ENCODE measurements around the gene GLTP. TPM values are rescaled to one million over a fixed set of nuclear protein-coding genes. Genes with fewer than 3 reads are reported as not detected.

Gene GLTP
- total and polyA plus RNA-seq, 2 of the 13 experiments (the other 11 are each of a cell fraction or from before 2014, with no cell fraction given), result 10.7 to 12.9 TPM

DNA sequence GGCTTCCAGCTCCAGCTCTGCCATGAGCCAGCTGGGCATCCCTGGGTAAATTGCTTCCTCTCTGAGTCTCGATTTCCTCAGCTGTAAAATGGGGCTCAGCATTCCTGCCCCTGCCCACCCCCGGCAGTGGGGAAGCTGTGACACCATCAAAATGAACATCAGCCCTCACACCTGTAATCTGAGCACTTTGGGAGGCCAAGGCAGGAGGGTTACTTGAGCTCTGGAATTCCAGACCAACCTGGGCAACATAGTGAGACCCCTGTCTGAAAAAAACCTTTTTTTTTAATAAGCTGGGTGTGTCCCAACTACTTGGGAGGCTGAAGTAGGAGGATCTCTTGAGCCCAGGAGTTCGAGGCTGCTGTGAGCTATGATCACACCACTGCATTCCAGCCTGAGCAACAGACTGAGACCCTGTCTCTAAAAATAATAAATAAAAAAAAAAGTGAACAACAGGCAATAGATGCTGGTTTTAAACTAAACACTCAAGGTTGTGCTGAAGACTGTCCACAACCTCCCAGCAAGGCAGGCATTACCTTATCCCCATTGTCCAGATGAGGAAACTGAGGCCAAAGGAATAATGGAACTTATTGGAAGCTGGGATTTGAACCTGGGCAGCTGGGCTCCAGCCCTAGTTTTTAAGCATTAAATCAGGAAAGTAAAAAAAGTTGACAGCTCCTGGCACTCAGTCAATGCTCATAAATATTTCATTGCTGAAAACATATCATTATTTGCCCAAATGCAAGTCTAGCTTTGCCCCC is 51.4 kb downstream of the GLTP start:
- intact Hi-C loops (cut with micrococcal nuclease; ENCODE audit: unreplicated experiment), result no loop called here

GRCh38 chr12:109827566-109828550 is 52.5 kb downstream of the GLTP start:
- FAIRE-seq (peak; percentile 18), DNase-seq (ENCODE audit: low spot score) (no peak), ATAC-seq (no peak)
- Histone ChIP-seq H3K79me2 (ENCODE audit: insufficient read depth, low read length) (no peaks in the 10 kb centered on the region), H3K4me2 (ENCODE audit: low read depth, low read length) (no peak overlapping the region), H2AFZ (ENCODE audit: low read length) (no peak overlapping the region), H3K36me3 (replicated peaks in 1 of 2; ENCODE audit: control insufficient read depth in 1 of 2, insufficient read depth in 2 of 2, low read length in 2 of 2) (no peaks in the 10 kb centered on the region), H3K4me1 (ENCODE audit: insufficient read depth, low read length) (peaks cover 70% of the 10 kb centered on the region), H3K27ac (ENCODE audit: extremely low read length, insufficient read depth, low read length) (no peak overlapping the region), H4K20me1 (ENCODE audit: insufficient read depth, low read length) (no peaks in the 10 kb centered on the region; the same call in 1 of the 2 replicates), H3K4me3 (replicated peaks in 1 of 3; ENCODE audit: insufficient read depth in 1 of 3, low read depth in 2 of 3, low read length in 3 of 3) (no peak overlapping the region), H3K27me3 (ENCODE audit: control insufficient read depth in 1 of 2, insufficient read depth in 2 of 2, low read length in 2 of 2) (no peaks in the 10 kb centered on the region), H3K9me3 (ENCODE audit: low read length) (no peaks in the 10 kb centered on the region), H3K9ac (ENCODE audit: insufficient read depth, low read depth, low read length) (no peak overlapping the region)
- WGBS (ENCODE audit: low lambda C conversion rate), result 51% methylated on average over 17 of the region's 19 CpGs
- in situ Hi-C loops (cut with HindIII; ENCODE audit: extremely low pct_ligation_motif_present, low pct_unique_long_range_greater_than_20kb) (no loop called here), intact Hi-C loops (cut with micrococcal nuclease; ENCODE audit: unreplicated experiment) (no loop called here)
- ChIA-PET POLR2A (no interaction called here), CTCF (ENCODE audit: low intra/inter-chr PET ratio, low total read pairs) (no interaction called here)
- BruUV-seq (replicated peaks), result no TSS peak
- TF ChIP-seq ZNF768 (CRISPR knock-in tag; IDR thresholded peaks at IDR 0.05) (peak; percentile 96), ZNF569 (CRISPR knock-in tag; IDR thresholded peaks at IDR 0.05; ENCODE audit: borderline replicate concordance) (no peak), KLF9 (CRISPR knock-in tag; IDR thresholded peaks at IDR 0.05; ENCODE audit: low read depth) (no peak), ZHX2 (IDR thresholded peaks at IDR 0.05; ENCODE audit: low read depth) (no peak), ZHX2 (CRISPR knock-in tag; IDR thresholded peaks at IDR 0.05; ENCODE audit: borderline replicate concordance) (no peak), ZMYM3 (CRISPR knock-in tag; IDR thresholded peaks at IDR 0.05) (0 out of 2 replicates have a peak, but pooled peaks have one; percentile 24), HOXA7 (CRISPR knock-in tag; IDR thresholded peaks at IDR 0.05) (no peak), SIN3A (IDR thresholded peaks at IDR 0.05; ENCODE audit: borderline replicate concordance, low read depth, low read length) (no peak)

More for the DNA sequence above, 51.4 kb downstream of the GLTP start:
- Histone ChIP-seq H3K4me3 (replicated peaks in 1 of 3; ENCODE audit: insufficient read depth in 1 of 3, low read depth in 2 of 3, low read length in 3 of 3) (no peak overlapping the region), H2AFZ (ENCODE audit: low read length) (no peak overlapping the region), H3K27me3 (ENCODE audit: control insufficient read depth in 1 of 2, insufficient read depth in 2 of 2, low read length in 2 of 2) (no peaks in the 10 kb centered on the region), H3K4me2 (ENCODE audit: low read depth, low read length) (no peak overlapping the region), H3K36me3 (replicated peaks in 1 of 2; ENCODE audit: control insufficient read depth in 1 of 2, insufficient read depth in 2 of 2, low read length in 2 of 2) (no peaks in the 10 kb centered on the region), H3K9ac (ENCODE audit: insufficient read depth, low read depth, low read length) (no peak overlapping the region), H4K20me1 (ENCODE audit: insufficient read depth, low read length) (no peaks in the 10 kb centered on the region; the same call in 1 of the 2 replicates), H3K79me2 (ENCODE audit: insufficient read depth, low read length) (no peaks in the 10 kb centered on the region), H3K27ac (ENCODE audit: extremely low read length, insufficient read depth, low read length) (no peak overlapping the region), H3K4me1 (ENCODE audit: insufficient read depth, low read length) (peaks cover 65% of the 10 kb centered on the region), H3K9me3 (ENCODE audit: low read length) (no peaks in the 10 kb centered on the region)
- in situ Hi-C loops (cut with HindIII; ENCODE audit: extremely low pct_ligation_motif_present, low pct_unique_long_range_greater_than_20kb), result no loop called here
- WGBS (ENCODE audit: low lambda C conversion rate), result 41% methylated on average over 1 of the region's 3 CpGs
- FAIRE-seq (no peak), ATAC-seq (no peak), DNase-seq (ENCODE audit: low spot score) (no peak)
- no peak for TF ChIP-seq CBX1 (IDR thresholded peaks at IDR 0.05; ENCODE audit: low read depth)
- TF ChIP-seq NR2F6 (IDR thresholded peaks at IDR 0.05), result no peak
- TF ChIP-seq NR2F6 (CRISPR knock-in tag; IDR thresholded peaks at IDR 0.05), result no peak
- TF ChIP-seq ZNF629 (CRISPR knock-in tag; conservative IDR thresholded peaks at IDR 0.05), result peak; percentile 71
- peak; percentile 68; the same call in 1 of the 2 replicates for TF ChIP-seq ZNF121 (CRISPR knock-in tag; IDR thresholded peaks at IDR 0.05)
- ChIA-PET CTCF (ENCODE audit: low intra/inter-chr PET ratio, low total read pairs) (no interaction called here), POLR2A (no interaction called here)
- BruUV-seq (replicated peaks), result no TSS peak
